ENCODE measurements around the gene EFNA5. TPM values are rescaled to one million over a fixed set of nuclear protein-coding genes. Genes with fewer than 3 reads are reported as not detected.
"Not testable (repeated sequence)": the region's sequence is repeated elsewhere in the genome, so short reads cannot be mapped to it uniquely, and the experiment has no call there.

Gene EFNA5
- total RNA-seq, 1 experiment from 2014 or later: 42.7 TPM

DNA sequence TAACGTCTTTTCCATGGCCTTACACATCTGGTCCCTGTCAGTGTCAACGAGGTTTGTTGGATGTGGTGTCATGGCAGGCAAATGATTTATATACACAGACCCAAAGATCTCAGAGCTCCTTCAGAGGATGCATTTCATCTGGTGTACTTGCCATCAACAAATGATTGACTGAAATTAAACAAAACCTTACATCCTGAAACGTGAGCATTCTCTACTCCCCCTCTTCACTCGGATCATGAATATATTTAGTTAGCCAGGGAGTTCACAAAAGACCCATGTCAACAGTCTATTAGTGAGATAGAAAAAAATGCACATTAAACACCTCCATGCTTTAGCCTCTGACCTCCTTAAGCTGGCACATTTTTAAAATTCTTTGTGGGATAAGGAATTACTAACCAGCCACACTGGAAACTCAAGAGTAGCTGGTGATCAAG lies 215.6 kb downstream of the EFNA5 start:
- Histone ChIP-seq H3K9me2 (ENCODE audit: insufficient read depth) (no peaks in the 10 kb centered on the region), H3K4me2 (peak overlapping the region; percentile 70)
- TF ChIP-seq EZH2 (IDR thresholded peaks at IDR 0.05; ENCODE audit: low read depth): no peak
- TF ChIP-seq, protein P1, sequence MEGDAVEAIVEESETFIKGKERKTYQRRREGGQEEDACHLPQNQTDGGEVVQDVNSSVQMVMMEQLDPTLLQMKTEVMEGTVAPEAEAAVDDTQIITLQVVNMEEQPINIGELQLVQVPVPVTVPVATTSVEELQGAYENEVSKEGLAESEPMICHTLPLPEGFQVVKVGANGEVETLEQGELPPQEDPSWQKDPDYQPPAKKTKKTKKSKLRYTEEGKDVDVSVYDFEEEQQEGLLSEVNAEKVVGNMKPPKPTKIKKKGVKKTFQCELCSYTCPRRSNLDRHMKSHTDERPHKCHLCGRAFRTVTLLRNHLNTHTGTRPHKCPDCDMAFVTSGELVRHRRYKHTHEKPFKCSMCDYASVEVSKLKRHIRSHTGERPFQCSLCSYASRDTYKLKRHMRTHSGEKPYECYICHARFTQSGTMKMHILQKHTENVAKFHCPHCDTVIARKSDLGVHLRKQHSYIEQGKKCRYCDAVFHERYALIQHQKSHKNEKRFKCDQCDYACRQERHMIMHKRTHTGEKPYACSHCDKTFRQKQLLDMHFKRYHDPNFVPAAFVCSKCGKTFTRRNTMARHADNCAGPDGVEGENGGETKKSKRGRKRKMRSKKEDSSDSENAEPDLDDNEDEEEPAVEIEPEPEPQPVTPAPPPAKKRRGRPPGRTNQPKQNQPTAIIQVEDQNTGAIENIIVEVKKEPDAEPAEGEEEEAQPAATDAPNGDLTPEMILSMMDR (conservative IDR thresholded peaks at IDR 0.05): no peak

DNA sequence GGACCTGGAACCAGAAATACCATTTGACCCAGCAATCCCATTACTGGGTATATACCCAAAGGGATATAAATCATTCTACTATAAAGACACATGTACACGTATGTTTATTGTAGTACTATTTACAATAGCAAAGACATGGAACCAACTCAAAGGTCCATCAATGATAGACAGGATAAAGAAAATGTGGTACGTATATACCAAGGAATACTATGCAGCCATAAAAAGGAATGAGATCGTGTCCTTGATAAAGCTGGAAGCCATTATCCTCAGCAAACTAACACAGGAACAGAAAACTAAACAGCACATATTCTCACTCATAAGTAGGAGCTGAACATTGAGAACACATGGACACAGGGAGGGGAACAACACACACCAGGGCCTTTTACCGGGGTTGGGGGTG lies 218.9 kb downstream of the EFNA5 start:
- BruUV-seq (replicated peaks); POLR2A ChIA-PET (ENCODE audit: unreplicated experiment): not testable (repeated sequence)

More for the DNA sequence above, 215.6 kb downstream of the EFNA5 start:
- H3K9me3 ChIP-seq (ENCODE audit: insufficient read depth, low read depth): peaks cover 4% of the 10 kb centered on the region; the same call in 1 of the 2 replicates
- peak overlapping the region; percentile 13; the same call in 1 of the 2 replicates for H3K4me3 ChIP-seq
- H4K20me1 ChIP-seq (ENCODE audit: insufficient read depth): no peaks in the 10 kb centered on the region
- H3F3A ChIP-seq (ENCODE audit: insufficient read depth, low read depth): peaks cover 22% of the 10 kb centered on the region; the same call in 1 of the 2 replicates
- no peaks in the 10 kb centered on the region for H3K27me3 ChIP-seq (ENCODE audit: insufficient read depth, low read depth)
- peaks cover 99% of the 10 kb centered on the region for H3K79me2 ChIP-seq (ENCODE audit: low read depth)
- BruUV-seq (replicated peaks): no TSS peak
- H3K27ac ChIP-seq: peak overlapping the region; percentile 72
- no peaks in the 10 kb centered on the region for H3K36me3 ChIP-seq (ENCODE audit: low read depth)
- DNase-seq: peak in 1 of 2 experiments; percentile 89
- intact Hi-C loops (cut with micrococcal nuclease; ENCODE audit: unreplicated experiment): loop anchor here (2.0 kb wide), 1 partner anchor 14 kb away; no protein-coding TSS in a partner anchor
- ChIA-PET POLR2A (ENCODE audit: unreplicated experiment) (interaction anchor here (0.6 to 1.3 kb wide), 4 partner anchors 11 to 232 kb away, joined by 3 to 11 read pairs (median 4); no protein-coding TSS in a partner anchor), CTCF (interaction anchor here (1.7 kb wide), 1 partner anchor 117 kb away, joined by 5 read pairs; no protein-coding TSS in a partner anchor)
- peaks cover 47% of the 10 kb centered on the region for H3K4me1 ChIP-seq (replicated peaks; ENCODE audit: insufficient read depth)
- no peak overlapping the region for H2AFZ ChIP-seq

DNA sequence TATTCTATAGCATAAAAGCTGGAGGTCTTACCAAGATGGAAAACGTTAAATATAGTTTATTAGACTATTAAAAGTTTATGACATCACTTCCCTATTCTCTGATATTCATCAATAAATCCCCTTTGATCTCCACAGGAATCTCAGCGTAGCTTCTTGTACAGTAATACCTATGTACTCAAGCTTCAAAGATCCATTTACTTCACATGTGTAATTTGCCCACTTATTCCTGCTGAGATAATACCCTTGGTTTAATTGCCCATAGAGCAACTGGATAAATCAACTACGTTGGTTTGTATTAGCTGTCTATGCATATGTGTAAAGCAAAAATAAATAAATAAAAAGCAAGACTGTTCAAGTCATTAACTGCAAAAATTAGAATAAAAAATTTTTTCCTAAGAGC lies 219.7 kb downstream of the EFNA5 start:
- peaks cover 16% of the 10 kb centered on the region; the same call in 1 of the 2 replicates for H3F3A ChIP-seq (ENCODE audit: insufficient read depth, low read depth)
- H3K27me3 ChIP-seq (ENCODE audit: insufficient read depth, low read depth): no peaks in the 10 kb centered on the region
- H3K79me2 ChIP-seq (ENCODE audit: low read depth): peaks cover 91% of the 10 kb centered on the region
- DNase-seq: no peak
- H2AFZ ChIP-seq: no peak overlapping the region
- H3K4me1 ChIP-seq (replicated peaks; ENCODE audit: insufficient read depth): peaks cover 28% of the 10 kb centered on the region
- TF ChIP-seq EZH2 (IDR thresholded peaks at IDR 0.05; ENCODE audit: low read depth): no peak
- TF ChIP-seq, protein P1 (conservative IDR thresholded peaks at IDR 0.05): no peak
- 0 out of 2 replicates have a peak, but pooled peaks cover 4% of the 10 kb centered on the region for H3K9me2 ChIP-seq (ENCODE audit: insufficient read depth)
- CTCF ChIA-PET: no interaction called here
- no peaks in the 10 kb centered on the region for H4K20me1 ChIP-seq (ENCODE audit: insufficient read depth)
- no peak overlapping the region for H3K27ac ChIP-seq
- H3K36me3 ChIP-seq (ENCODE audit: low read depth): no peaks in the 10 kb centered on the region
- H3K4me3 ChIP-seq: no peak overlapping the region
- no TSS peak for BruUV-seq (replicated peaks)
- POLR2A ChIA-PET (ENCODE audit: unreplicated experiment): no interaction called here
- peaks cover 4% of the 10 kb centered on the region; the same call in 1 of the 2 replicates for H3K9me3 ChIP-seq (ENCODE audit: insufficient read depth, low read depth)
- intact Hi-C loops (cut with micrococcal nuclease; ENCODE audit: unreplicated experiment): no loop called here
- no peak overlapping the region for H3K4me2 ChIP-seq

More for the DNA sequence above, 218.9 kb downstream of the EFNA5 start:
- H3K9me3 ChIP-seq (ENCODE audit: insufficient read depth, low read depth); H3K4me2 ChIP-seq; H2AFZ ChIP-seq; H3K9me2 ChIP-seq (ENCODE audit: insufficient read depth); CTCF ChIA-PET; H3K27me3 ChIP-seq (ENCODE audit: insufficient read depth, low read depth); H4K20me1 ChIP-seq (ENCODE audit: insufficient read depth); H3K4me3 ChIP-seq; intact Hi-C loops (cut with micrococcal nuclease; ENCODE audit: unreplicated experiment); DNase-seq; H3K27ac ChIP-seq; H3K36me3 ChIP-seq (ENCODE audit: low read depth): not testable (repeated sequence)
- Histone ChIP-seq H3F3A (ENCODE audit: insufficient read depth, low read depth) (peaks cover 22% of the 10 kb centered on the region; the same call in 1 of the 2 replicates), H3K79me2 (ENCODE audit: low read depth) (peaks cover 97% of the 10 kb centered on the region), H3K4me1 (replicated peaks; ENCODE audit: insufficient read depth) (peaks cover 36% of the 10 kb centered on the region)

All from PC-9 (cell line).